GM11168 (cell line): Measurements from ENCODE around the gene MMRN2.

Source experiments
- in situ Hi-C: fragments of 300-500 bp; cut with MboI; formaldehyde crosslinking; loops from one replicate; pipeline ENCODE4 v1.12.0; 2022; ENCODE audit warnings: low sequenced_read_pairs; ENCODE audit not compliant: unreplicated experiment

Gene MMRN2

DNA sequence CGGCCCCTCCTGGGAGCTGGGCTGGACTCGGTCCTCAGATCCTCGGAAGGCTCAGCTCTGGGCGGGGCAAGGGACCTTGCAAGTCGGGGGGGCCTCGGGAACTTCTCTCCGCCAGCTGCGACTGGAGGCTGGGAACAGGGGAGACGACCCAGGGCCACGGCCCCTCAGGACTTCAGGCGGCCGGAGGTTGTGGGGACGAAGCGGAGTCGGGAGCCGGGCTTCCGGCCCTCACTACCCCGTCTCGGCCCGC, 13.5 kb upstream of the MMRN2 start:
- in situ Hi-C loops, result no loop called here

DNA sequence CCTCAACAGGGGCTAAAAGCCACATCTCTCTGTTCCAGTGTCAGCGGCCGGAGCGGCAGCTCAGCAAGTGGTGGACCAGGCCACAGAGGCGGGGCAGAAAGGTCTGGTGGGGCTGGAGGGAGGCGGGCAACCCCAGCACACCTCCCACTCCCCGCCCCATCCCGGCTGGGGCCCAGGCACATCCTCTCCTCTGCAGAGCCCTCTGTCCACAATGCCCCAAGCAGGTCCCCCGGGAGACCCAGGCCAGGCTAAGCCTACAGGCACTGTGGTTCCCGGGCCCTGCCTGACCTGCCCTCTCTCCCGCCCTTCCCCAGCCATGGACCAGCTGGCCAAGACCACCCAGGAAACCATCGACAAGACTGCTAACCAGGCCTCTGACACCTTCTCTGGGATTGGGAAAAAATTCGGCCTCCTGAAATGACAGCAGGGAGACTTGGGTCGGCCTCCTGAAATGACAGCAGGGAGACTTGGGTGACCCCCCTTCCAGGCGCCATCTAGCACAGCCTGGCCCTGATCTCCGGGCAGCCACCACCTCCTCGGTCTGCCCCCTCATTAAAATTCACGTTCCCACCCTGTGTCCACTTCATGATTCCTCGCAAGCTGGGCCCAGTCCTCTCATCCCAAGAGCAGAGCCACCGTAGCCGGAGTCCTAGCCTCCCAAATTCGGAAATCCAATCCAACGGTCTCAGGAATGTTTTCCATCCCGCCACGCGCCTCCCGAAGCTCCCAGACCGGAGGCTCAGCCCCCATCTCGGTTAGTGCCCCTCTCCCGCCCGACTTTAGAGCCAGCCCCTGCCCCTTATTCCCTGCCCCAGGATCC, 13.0 kb upstream of the MMRN2 start:
- in situ Hi-C loops, result no loop called here

DNA sequence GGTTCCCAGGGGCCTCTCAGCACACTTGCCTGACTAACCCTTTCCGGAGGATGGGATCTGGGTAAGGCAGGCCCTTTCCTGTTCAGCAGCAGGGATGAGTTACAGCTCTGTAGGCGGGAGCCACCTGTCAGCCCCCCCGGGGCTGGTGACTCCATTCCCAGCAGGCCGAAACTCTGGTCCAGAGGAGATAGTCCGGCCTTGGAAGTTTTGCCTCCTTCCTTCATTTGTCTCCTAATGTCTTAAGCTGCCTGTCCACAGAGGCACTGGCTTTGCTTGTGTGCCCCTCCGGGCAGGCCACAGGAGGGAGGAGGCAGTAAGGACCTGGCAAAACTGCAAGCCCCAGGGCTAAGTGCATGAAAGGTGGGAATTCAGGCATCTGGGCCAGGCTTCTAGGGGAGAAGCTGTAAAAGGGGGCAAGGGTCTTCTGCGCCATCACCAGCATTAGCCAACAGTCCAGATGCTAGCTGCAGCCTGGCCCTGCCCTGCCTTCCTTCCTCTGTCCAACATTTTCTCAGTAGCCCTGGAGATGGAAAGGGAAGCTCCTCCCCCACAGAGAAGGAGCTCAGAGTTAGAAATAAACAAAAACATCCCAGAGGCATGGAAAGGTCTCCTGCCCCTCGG, 12.1 kb upstream of the MMRN2 start:
- in situ Hi-C loops, result no loop called here

- in situ Hi-C loops, result no loop called here
Measured at GRCh38 chr10:86968994-86969355, 11.6 kb upstream of the MMRN2 start.

DNA sequence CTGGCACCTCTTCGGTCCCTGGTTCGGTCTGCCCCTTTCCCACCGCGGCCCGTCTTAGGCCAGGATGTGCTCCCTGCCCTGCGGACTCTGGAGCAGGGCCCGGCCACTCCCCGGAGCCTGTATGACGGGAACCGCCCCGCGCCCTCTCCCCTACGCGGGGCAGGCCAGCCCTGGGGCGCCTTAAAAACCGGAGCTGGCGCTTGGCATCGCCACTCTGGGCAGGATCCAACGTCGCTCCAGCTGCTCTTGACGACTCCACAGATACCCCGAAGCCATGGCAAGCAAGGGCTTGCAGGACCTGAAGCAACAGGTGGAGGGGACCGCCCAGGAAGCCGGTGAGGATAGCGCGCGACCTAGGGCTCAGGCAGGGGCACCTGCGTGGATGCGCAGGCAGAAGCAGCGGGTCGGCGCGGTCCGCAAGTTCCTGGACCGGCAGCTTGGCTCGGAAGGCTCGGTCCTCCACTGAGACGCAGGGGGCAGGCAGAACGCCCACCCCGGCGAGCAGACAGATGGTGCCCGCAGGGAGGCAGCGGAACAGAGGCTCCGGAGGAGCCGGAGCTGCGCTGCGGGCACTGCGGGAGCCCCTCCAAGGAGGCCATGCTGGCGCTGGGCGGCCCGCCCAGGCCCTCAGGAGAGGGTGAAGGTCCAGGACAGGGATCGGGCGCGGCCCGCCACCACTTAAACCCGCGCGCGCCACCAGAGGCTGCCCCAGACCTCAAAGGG, 11.0 kb upstream of the MMRN2 start, which contains the start of gene ADIRF:
Gene ADIRF (plus strand): TSS at position 212 of the 723 bp plus-strand sequence. CDS start 63 bp downstream, at position 275.
- in situ Hi-C loops, result no loop called here

DNA sequence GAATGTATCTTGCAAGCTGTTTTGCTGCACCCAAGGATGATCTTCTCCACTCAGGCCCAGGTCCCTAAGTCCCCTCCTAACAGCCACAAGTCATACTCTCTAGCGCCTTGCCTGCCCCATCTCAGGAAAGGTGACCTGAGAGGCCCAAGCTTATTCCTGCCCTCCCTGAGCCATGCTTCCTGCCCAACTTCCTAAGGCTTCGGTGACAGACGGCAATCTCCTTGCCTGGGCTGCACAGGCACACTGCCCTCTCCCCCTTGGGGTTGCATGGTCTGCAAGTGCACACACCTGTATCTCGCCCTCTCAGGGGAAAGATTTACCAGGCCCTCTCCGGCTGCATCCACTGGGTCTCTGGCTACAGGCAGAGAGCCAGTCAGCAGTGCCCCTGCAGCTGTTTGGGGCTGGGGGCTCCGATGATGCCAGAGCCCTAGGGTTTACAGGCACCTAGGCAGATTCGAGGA, 10.1 kb upstream of the MMRN2 start:
- in situ Hi-C loops, result no loop called here

GRCh38 chr10:86965986-86966654, 8.7 kb upstream of the MMRN2 start:
- in situ Hi-C loops, result no loop called here

GRCh38 chr10:86964847-86965190, 7.4 kb upstream of the MMRN2 start:
- in situ Hi-C loops, result no loop called here

DNA sequence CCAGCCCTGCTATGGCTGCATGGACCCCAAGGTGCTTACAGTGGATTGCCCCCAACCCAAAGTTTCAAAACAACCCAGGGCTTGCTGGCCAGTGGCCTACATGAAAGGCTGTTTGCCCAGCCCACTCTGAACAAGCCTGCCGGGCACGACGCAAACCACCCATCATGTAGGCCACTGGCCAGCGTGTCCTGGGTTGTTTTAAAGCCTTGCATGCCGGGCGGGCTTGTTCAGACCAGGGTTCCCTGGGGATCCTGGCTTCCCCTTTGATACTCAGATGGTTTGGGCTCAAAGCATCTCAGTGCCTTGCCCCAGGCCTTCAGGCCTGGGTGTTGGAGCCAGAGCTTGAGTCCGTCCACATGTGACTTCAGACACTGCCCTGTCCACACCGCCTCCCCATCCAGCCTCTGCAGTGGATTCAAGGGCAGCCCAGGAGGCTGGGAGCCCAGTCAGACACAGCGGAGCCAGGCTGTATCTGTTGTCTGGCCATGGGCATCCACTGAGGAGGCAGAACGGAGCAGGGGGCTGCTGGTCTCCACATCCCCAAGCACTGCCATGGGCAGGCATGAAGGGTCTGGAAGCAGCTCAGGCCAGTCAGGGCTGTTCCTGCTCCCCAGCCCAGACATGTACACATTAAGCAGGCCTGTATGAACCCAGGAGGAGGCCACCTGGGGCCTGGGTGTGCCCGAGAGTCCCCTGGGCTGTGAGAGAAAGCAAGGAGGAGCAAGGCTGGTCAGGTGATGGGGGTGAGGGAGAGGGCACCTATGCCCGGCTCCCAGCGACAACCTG, 6.8 kb upstream of the MMRN2 start:
- in situ Hi-C loops, result no loop called here

- in situ Hi-C loops, result no loop called here
Measured at GRCh38 chr10:86963341-86963919, 6.0 kb upstream of the MMRN2 start.

DNA sequence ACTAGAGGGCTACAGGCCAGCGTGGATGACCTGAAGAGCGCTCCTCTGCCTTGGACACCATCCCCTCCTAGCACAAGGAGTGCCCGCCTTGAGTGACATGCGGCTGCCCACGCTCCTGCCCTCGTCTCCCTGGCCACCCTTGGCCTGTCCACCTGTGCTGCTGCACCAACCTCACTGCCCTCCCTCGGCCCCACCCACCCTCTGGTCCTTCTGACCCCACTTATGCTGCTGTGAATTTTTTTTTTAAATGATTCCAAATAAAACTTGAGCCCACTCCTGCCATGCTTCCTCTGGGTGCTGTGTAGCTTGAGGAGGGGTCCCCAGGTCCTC, 5.5 kb upstream of the MMRN2 start:
- in situ Hi-C loops, result no loop called here

- in situ Hi-C loops, result no loop called here
Measured at GRCh38 chr10:86962136-86962980, 4.9 kb upstream of the MMRN2 start.

GRCh38 chr10:86961481-86962091, 4.2 kb upstream of the MMRN2 start:
- in situ Hi-C loops, result no loop called here

GRCh38 chr10:86960863-86961434, 3.5 kb upstream of the MMRN2 start:
- in situ Hi-C loops, result no loop called here

- in situ Hi-C loops, result no loop called here
Measured at GRCh38 chr10:86960003-86960862, 2.8 kb upstream of the MMRN2 start.

- in situ Hi-C loops, result no loop called here
Measured at GRCh38 chr10:86959737-86960002, 2.3 kb upstream of the MMRN2 start.

- in situ Hi-C loops, result no loop called here
Measured at GRCh38 chr10:86958901-86959736, 1.7 kb upstream of the MMRN2 start.
